HuH-7.5 (cell line): ENCODE measurements around the gene SARS1.

Experiments used
- DNase-seq: peaks from one replicate; pipeline ENCODE4 v3.0.0; 2011; ENCODE audit warnings: low spot score

The SARS1 gene

GRCh38 chr1:109250454-109251276, 36.9 kb downstream of the SARS1 start:
- no peak for DNase-seq

DNA sequence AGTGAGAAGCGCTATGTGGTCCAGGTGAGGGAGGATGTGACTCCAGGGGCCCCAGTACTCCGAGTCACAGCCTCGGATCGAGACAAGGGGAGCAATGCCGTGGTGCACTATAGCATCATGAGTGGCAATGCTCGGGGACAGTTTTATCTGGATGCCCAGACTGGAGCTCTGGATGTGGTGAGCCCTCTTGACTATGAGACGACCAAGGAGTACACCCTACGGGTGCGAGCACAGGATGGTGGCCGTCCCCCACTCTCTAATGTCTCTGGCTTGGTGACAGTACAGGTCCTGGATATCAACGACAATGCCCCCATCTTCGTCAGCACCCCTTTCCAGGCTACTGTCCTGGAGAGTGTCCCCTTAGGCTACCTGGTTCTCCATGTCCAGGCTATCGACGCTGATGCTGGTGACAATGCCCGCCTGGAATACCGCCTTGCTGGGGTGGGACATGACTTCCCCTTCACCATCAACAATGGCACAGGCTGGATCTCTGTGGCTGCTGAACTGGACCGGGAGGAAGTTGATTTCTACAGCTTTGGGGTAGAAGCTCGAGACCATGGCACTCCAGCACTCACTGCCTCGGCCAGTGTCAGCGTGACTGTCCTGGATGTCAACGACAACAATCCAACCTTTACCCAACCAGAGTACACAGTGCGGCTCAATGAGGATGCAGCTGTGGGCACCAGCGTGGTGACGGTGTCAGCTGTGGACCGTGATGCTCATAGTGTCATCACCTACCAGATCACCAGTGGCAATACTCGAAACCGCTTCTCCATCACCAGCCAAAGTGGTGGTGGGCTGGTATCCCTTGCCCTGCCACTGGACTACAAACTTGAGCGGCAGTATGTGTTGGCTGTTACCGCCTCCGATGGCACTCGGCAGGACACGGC, 37.8 kb downstream of the SARS1 start:
- DNase-seq = no peak

DNA sequence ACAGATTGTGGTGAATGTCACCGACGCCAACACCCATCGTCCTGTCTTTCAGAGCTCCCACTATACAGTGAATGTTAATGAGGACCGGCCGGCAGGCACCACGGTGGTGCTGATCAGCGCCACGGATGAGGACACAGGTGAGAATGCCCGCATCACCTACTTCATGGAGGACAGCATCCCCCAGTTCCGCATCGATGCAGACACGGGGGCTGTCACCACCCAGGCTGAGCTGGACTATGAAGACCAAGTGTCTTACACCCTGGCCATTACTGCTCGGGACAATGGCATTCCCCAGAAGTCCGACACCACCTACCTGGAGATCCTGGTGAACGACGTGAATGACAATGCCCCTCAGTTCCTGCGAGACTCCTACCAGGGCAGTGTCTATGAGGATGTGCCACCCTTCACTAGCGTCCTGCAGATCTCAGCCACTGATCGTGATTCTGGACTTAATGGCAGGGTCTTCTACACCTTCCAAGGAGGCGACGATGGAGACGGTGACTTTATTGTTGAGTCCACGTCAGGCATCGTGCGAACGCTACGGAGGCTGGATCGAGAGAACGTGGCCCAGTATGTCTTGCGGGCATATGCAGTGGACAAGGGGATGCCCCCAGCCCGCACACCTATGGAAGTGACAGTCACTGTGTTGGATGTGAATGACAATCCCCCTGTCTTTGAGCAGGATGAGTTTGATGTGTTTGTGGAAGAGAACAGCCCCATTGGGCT, 38.6 kb downstream of the SARS1 start:
- no peak for DNase-seq

DNA sequence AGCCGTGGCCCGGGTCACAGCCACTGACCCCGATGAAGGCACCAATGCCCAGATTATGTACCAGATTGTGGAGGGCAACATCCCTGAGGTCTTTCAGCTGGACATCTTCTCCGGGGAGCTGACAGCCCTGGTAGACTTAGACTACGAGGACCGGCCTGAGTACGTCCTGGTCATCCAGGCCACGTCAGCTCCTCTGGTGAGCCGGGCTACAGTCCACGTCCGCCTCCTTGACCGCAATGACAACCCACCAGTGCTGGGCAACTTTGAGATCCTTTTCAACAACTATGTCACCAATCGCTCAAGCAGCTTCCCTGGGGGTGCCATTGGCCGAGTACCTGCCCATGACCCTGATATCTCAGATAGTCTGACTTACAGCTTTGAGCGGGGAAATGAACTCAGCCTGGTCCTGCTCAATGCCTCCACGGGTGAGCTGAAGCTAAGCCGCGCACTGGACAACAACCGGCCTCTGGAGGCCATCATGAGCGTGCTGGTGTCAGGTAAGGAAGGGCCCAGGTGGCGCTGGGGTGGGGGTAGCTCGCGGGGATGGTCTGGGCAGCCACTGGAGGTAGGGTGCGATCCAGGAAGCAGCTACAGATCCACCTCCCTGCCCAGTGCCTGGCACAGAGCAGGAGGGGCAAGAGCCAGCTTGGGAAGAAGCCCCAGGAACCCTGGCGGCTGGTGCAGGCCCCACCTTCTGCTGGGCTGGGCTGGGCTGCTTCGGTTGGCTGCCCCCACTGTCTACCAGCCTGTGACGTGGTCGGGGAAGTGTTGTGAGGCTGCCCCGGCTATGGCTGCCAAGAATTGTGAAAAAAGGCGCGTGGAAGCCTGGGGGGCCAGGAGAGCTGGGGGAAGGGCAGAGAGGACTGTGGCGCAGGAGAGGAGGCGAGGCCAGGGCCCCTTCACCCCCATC, 39.4 kb downstream of the SARS1 start:
- no peak for DNase-seq

GRCh38 chr1:109253803-109254620, 40.3 kb downstream of the SARS1 start:
- no peak for DNase-seq

GRCh38 chr1:109254621-109255096, 40.9 kb downstream of the SARS1 start:
- DNase-seq = no peak

DNA sequence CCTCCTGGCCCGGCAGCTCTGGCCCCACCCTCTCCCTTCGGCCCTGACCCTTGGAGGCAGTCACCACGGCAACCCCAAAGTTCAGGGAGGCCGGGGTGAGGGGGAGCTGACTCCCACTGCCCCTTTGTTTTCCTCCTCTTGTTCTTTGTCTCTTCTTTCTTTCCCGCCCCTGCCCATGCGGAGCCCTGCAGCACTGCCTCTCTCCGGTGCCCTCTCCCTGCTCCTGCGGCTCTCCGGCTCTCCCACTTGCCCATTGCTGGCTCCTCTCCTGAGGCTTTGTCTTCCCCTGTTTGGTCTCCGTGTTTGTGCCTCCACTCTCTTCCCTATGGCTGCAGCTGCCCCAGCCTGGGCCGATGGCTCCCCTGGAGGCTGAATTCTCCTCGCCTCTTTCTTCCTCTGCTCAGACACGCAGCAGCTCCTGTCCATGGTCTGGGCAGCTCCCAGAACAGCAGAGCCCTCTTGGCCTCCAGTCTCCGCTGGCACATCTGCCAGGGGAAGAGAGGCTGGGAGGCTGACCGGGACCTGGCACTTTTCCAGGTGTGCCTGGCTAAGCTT, 41.5 kb downstream of the SARS1 start:
- no peak for DNase-seq

- no peak for DNase-seq
Measured at GRCh38 chr1:109255678-109256077, 42.0 kb downstream of the SARS1 start.

GRCh38 chr1:109256085-109256484, 42.4 kb downstream of the SARS1 start:
- DNase-seq = no peak

DNA sequence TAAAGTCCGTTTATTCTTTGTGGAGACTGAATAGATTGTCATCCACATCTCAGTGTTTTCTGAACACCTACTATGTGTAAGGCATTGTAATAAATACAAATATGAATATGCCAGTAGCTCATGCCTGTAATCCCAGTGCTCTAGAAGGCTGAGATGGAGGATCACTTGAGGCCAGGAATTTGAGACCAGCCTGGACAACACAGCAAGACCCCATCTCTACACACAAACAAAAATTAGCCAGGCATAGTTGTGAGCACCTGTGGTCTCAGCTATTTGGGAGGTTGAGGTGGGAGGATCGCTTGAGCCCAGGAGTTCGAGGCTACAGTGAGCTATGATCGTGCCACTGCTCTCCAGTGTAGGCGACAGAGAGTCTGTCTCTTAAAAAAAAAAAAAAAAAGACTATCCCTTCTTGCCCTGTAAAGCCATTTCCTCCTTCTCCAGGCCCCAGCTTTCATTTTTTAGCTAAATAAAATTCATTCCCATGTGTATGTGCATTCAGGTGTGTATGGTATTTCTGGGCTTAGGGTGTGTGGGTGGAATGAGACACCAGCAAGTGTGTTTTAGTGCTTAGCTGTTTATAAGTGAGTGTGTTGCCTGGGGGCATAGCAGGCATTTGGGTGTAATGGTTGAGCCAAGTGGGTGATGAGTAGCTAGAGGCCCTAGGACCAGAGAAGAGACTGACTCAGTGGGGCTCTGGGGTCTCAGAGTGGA, 43.4 kb downstream of the SARS1 start:
- no peak for DNase-seq

DNA sequence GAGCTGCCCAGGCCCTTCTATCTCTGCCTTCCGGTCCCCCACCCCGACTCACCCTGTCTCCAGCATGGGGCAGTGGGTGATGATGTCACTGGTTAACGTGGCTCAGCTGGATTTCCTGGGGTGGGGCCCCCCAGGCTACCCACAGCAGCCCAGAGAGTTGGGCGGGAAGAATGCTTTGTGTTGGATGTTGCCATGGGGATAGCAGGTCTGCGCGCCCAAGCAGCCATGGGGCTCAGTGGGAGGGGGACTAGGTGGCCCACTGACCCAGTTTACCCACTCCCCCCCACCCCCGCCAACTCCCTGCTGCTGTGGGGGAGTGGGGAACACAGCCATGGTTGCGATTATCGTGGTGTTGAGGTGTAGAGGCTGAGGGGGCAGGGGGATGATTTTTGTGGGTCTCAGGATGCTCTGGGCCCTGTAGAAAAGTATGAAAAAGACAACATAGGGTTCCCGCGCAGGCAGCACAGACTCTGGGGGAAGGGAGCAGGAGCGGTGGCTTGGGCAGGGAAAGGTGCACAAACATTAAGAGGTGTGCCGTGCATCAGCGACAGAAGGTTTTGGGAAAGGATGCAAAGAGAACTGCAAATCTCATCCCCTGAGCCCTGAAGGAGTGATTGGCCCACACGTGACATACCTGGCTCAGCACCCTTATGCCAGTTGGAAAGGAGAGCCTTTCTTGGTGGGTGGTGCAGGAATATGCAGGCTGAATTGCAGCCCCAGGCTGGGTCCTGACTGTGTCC, 44.1 kb downstream of the SARS1 start:
- DNase-seq = no peak

GRCh38 chr1:109258481-109259466, 45.1 kb downstream of the SARS1 start:
- no peak for DNase-seq

GRCh38 chr1:109259674-109260557, 46.2 kb downstream of the SARS1 start:
- DNase-seq = no peak

DNA sequence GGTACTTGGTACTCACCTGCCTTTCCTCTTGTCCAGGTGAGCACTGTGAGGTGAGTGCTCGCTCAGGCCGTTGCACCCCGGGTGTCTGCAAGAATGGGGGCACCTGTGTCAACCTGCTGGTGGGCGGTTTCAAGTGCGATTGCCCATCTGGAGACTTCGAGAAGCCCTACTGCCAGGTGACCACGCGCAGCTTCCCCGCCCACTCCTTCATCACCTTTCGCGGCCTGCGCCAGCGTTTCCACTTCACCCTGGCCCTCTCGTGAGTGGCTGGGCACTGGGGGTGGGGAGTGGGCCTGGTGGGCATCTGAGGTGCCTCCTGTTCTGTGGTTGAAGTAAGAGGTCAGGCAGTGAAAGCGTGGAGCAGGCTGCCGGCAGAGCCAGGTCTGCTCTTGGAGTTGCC, 47.3 kb downstream of the SARS1 start:
- no peak for DNase-seq

DNA sequence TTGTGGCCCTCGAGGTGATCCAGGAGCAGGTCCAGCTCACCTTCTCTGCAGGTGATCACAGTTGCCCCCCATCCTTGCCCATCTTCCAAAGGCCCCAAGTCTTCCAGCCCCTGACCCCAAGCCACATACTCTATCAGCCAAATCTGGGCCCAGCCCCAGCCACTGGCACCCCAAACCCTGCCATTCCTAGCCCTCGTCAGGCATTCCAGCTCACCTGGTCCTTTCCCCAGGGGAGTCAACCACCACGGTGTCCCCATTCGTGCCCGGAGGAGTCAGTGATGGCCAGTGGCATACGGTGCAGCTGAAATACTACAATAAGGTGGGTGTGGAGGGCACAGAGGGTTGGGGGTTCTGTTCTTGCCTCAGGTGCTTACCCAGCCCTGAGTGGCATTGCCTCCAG, 47.9 kb downstream of the SARS1 start:
- DNase-seq = no peak
